A549 (cell line): ENCODE results near the gene FER. TPM values are rescaled to one million over a fixed set of nuclear protein-coding genes. Genes with fewer than 3 reads are reported as not detected.

Experiments used
- ATAC-seq, 2 experiments: fragments of 200-7000 bp in 1 of 2; fragments of >200 bp in 1 of 2; cut with Nextera tagmentation in 1 of 2; cut with Tn5 transposase in 1 of 2; 3 replicates each; pipeline versions ENCODE4 v1.8.0 to v1.9.1; 2018 to 2020; ENCODE audit warnings: mild to moderate bottlenecking in 1 of 2, moderate library complexity in 1 of 2
- CTCF ChIA-PET: fragments of 300-600 bp; sonication (Branson Sonifier 250); formaldehyde crosslinking; extraction: SDS; loops from one replicate; lab custom pipeline; 2021; ENCODE audit warnings: antibody characterized with exemption, inconsistent platforms; lab: Yijun Ruan, JAX
- POLR2A ChIA-PET: fragments of 350-600 bp; formaldehyde crosslinking; extraction: SDS; loops from one replicate; lab custom pipeline; 2021; ENCODE audit warnings: antibody characterized with exemption, inconsistent platforms; lab: Yijun Ruan, JAX
- DNase-seq, 2 experiments: peaks; one replicate each; pipeline versions ENCODE4 v3.0.0 to v3.0.0-alpha.2; 2011 to 2016; ENCODE audit warnings: low read depth in 1 of 2, low spot score in 1 of 2
- FAIRE-seq: peaks from 2 replicates; lab custom pipeline; 2011; peaks lifted over from hg19 to GRCh38; lab: Jason Lieb, UNC
- H3K27ac ChIP-seq, 2 experiments: fragments of >200 bp; sonication (Bioruptor Twin); formaldehyde crosslinking; 3 replicates each; pipeline ENCODE4 v1.5.1; 2016 to 2017
- H3K4me1 ChIP-seq: fragments of >200 bp; sonication (Bioruptor Twin); formaldehyde crosslinking; 3 replicates; pipeline ENCODE4 v1.6.1; 2016
- H3K4me2 ChIP-seq: fragments of >200 bp; sonication (Bioruptor Twin); formaldehyde crosslinking; 3 replicates; pipeline ENCODE4 v1.6.1; 2016
- H3K4me3 ChIP-seq: fragments of >200 bp; sonication (Bioruptor Twin); formaldehyde crosslinking; 3 replicates; pipeline ENCODE4 v1.5.1; 2016
- H3K9me3 ChIP-seq: fragments of >200 bp; sonication (Bioruptor Twin); formaldehyde crosslinking; 3 replicates; pipeline ENCODE4 v1.6.1; 2016
- ATOH8 ChIP-seq: fragments of 250-450 bp; sonication (Bioruptor Pico); IDR thresholded peaks from 2 replicates; pipeline ENCODE4 v1.5.0; 2020; ENCODE audit warnings: low read depth, mild to moderate bottlenecking, moderate library complexity
- CBX8 ChIP-seq: fragments of 200-600 bp; sonication (generic); IDR thresholded peaks from 2 replicates; pipeline ENCODE4 v1.6.1; 2016
- E2F6 ChIP-seq: IDR thresholded peaks from 2 replicates; pipeline ENCODE4 v1.6.1; 2012; ENCODE audit warnings: low read depth, borderline replicate concordance
- EHMT2 ChIP-seq: fragments of 200-600 bp; sonication (generic); IDR thresholded peaks from 2 replicates; pipeline ENCODE4 v1.6.1; 2016; ENCODE audit warnings: antibody characterized with exemption, low read depth, mild to moderate bottlenecking, moderate library complexity
- ESRRA ChIP-seq: fragments of 150-350 bp; IDR thresholded peaks from 2 replicates; pipeline ENCODE4 v1.6.1; 2014; ENCODE audit warnings: mild to moderate bottlenecking, low read length, borderline replicate concordance
- FOXS1 ChIP-seq: fragments of 250-450 bp; sonication (Bioruptor Pico); IDR thresholded peaks from 2 replicates; pipeline ENCODE4 v1.5.0; 2020; ENCODE audit warnings: mild to moderate bottlenecking, moderate library complexity
- HDAC2 ChIP-seq: fragments of 200-600 bp; sonication (generic); IDR thresholded peaks from 2 replicates; pipeline ENCODE4 v1.6.1; 2016
- HMGXB4 ChIP-seq: fragments of 250-450 bp; sonication (Bioruptor Pico); IDR thresholded peaks from 2 replicates; pipeline ENCODE4 v1.5.0; 2021; ENCODE audit warnings: mild to moderate bottlenecking, moderate library complexity, borderline replicate concordance
- HOXA7 ChIP-seq: fragments of 250-450 bp; sonication (Bioruptor Pico); IDR thresholded peaks from 2 replicates; pipeline ENCODE4 v1.5.0; 2020; ENCODE audit warnings: mild to moderate bottlenecking, moderate library complexity
- HOXB13 ChIP-seq: fragments of 250-450 bp; sonication (Bioruptor Pico); IDR thresholded peaks from 2 replicates; pipeline ENCODE4 v1.5.0; 2020; ENCODE audit warnings: low read depth, mild to moderate bottlenecking, moderate library complexity
- KDM1A ChIP-seq: fragments of 200-600 bp; sonication (generic); IDR thresholded peaks from 2 replicates; pipeline ENCODE4 v1.6.1; 2016; ENCODE audit warnings: low read depth, mild to moderate bottlenecking
- NFE2L2 ChIP-seq: fragments of 150-350 bp; conservative IDR thresholded peaks from 2 replicates; pipeline ENCODE4 v1.6.1; 2014; ENCODE audit warnings: low read length
- RAD21 ChIP-seq, 2 experiments: fragments of >200 bp in 1 of 2; sonication (Bioruptor Twin) in 1 of 2; formaldehyde crosslinking in 1 of 2; IDR thresholded peaks in 1 of 2; conservative IDR thresholded peaks in 1 of 2; 2 replicates in 1 of 2; 3 replicates in 1 of 2; pipeline ENCODE4 v1.6.1; 2012 to 2018; ENCODE audit warnings: inconsistent platforms in 1 of 2
- RFX5 ChIP-seq: fragments of 450-650 bp; IDR thresholded peaks from 2 replicates; pipeline ENCODE4 v1.7.1; 2014; ENCODE audit warnings: antibody characterized with exemption, mild to moderate bottlenecking, moderate library complexity
- SMC3 ChIP-seq: fragments of >200 bp; sonication (Bioruptor Twin); formaldehyde crosslinking; IDR thresholded peaks from 3 replicates; pipeline ENCODE4 v1.6.1; 2018; ENCODE audit warnings: inconsistent platforms
- ZSCAN20 ChIP-seq: fragments of 250-450 bp; sonication (Bioruptor Pico); IDR thresholded peaks from 2 replicates; pipeline ENCODE4 v1.8.0; 2022; ENCODE audit warnings: mild to moderate bottlenecking, moderate library complexity
- WGBS: methylation state at CpG from one replicate; pipeline ENCODE4 v1.1.6; 2017; ENCODE audit errors: missing lambda C conversion rate; 5-methylcytosine and 5-hydroxymethylcytosine counted together
- polyA plus RNA-seq, 4 experiments: library from polyadenylated mRNA; depleted of rRNA in 3 of 4; stranded (reverse); fragments of >200 nt; fragmentation: RNase III in 1 of 4; extraction: RNeasy Plus Mini Kit Qiagen cat#74134 plus additional on column Dnase treatment in 1 of 4; gene quantifications; 2 replicates in 3 of 4; 3 replicates in 1 of 4; pipeline ENCODE4 v1.2.3, GENCODE V29; 2011 to 2017
- TF ChIP-seq, protein P1 (sequence below): fragments of 150-350 bp; IDR thresholded peaks from 2 replicates; pipeline ENCODE4 v1.6.1; 2014; ENCODE audit warnings: low read depth, mild to moderate bottlenecking, low read length
- TF ChIP-seq, protein P2 (sequence below): fragments of >200 bp; sonication (Bioruptor Twin); formaldehyde crosslinking; IDR thresholded peaks from 3 replicates; pipeline ENCODE4 v1.6.1; 2016

FER gene
- polyA plus RNA-seq, 2 of the 4 experiments (the other 2 are of a cell fraction), result 3.6 to 12.3 TPM

DNA sequence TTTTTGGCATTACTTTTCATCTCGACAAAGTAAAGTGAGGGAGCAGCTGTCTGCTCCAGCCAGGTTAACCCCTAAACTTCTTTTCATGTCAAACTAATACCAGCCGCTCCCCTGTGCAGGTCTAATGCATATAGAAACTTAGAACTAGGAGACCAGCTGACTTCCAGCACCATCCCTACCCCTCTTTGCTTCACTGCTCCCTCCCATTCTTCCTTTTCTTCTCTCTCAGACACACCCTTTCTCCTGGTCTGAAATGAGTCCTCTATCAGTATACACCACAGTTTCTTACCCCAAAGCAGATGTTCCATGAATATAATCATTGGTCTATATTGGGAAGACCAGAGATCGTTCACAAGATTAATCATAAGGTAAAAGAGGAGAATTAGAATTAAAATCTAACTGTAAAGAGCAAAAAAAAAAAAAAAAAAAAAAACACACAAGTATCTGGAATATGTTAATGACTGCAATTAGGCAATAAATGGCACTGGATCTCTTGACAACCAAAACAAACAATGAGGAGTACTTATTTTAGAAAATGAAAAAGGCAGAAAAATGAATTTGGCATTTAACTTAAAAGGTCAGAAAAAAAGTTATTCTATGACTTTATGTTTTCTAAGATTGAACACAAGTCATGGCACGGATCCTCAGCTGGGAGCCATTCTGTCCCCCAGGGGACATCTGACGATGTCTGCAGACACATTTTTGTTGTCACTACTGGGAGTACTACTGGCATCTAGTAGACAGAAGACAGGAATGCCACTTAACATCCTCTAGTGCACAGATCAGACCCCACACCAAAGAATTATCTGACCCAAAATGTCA, 452.3 kb downstream of the FER start:
- no peak overlapping the region for H3K4me3 ChIP-seq
- no peaks in the 10 kb centered on the region for H3K4me1 ChIP-seq
- H3K4me2 ChIP-seq, result no peak overlapping the region
- ATAC-seq (no peak), FAIRE-seq (no peak), DNase-seq (no peak)
- TF ChIP-seq ATOH8 (CRISPR knock-in tag), result no peak
- no peak for TF ChIP-seq CBX8
- TF ChIP-seq HDAC2, result no peak
- no peak for TF ChIP-seq NFE2L2
- TF ChIP-seq ESRRA, result no peak
- no peak for TF ChIP-seq RAD21 (conservative IDR thresholded peaks at IDR 0.05 in 1 of 2, IDR thresholded peaks at IDR 0.05 in 1 of 2)
- TF ChIP-seq HOXA7 (CRISPR knock-in tag), result no peak
- TF ChIP-seq ZSCAN20 (CRISPR knock-in tag), result no peak
- no peak for TF ChIP-seq SMC3
- no peak for TF ChIP-seq EHMT2
- TF ChIP-seq HMGXB4 (CRISPR knock-in tag), result no peak
- TF ChIP-seq RFX5, result no peak
- TF ChIP-seq E2F6, result no peak
- POLR2A ChIA-PET, result no interaction called here
- 44% methylated on average over 5 of the region's 5 CpGs for WGBS
- no peak overlapping the region for H3K27ac ChIP-seq
- 0 out of 3 replicates have a peak, but pooled peaks cover 7% of the 10 kb centered on the region for H3K9me3 ChIP-seq
- CTCF ChIA-PET, result no interaction called here

DNA sequence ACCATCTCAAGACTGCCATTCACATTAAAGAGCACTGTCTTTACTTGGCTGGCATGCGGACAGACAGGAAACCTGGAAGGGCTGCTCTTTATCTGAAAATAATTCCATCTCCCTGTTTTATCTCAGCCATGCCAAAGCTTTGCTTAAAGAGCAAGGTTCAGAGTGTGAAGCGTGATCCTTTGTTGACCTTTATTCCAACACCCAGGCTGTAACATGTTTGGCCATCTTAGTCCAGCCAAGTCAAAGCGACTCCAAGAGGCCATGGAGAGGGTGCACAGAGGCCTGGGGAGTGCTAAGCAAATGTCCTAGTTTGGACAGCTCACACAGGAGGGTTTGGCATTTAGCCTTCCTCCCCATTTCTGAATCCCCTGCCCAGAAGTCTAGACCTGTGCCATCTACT, 467.3 kb downstream of the FER start:
- ChIA-PET CTCF (no interaction called here), POLR2A (no interaction called here)

More for the DNA sequence above, 467.3 kb downstream of the FER start:
- no peaks in the 10 kb centered on the region for H3K4me1 ChIP-seq
- ATAC-seq (no peak), DNase-seq (no peak), FAIRE-seq (no peak)
- H3K9me3 ChIP-seq, result no peaks in the 10 kb centered on the region
- H3K27ac ChIP-seq, result no peak overlapping the region
- TF ChIP-seq, protein P1, sequence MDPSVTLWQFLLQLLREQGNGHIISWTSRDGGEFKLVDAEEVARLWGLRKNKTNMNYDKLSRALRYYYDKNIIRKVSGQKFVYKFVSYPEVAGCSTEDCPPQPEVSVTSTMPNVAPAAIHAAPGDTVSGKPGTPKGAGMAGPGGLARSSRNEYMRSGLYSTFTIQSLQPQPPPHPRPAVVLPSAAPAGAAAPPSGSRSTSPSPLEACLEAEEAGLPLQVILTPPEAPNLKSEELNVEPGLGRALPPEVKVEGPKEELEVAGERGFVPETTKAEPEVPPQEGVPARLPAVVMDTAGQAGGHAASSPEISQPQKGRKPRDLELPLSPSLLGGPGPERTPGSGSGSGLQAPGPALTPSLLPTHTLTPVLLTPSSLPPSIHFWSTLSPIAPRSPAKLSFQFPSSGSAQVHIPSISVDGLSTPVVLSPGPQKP, result no peak
- TF ChIP-seq RAD21 (conservative IDR thresholded peaks at IDR 0.05 in 1 of 2, IDR thresholded peaks at IDR 0.05 in 1 of 2) (no peak), HOXB13 (CRISPR knock-in tag) (no peak), KDM1A (no peak), HDAC2 (no peak), FOXS1 (CRISPR knock-in tag) (no peak), EHMT2 (no peak)
- TF ChIP-seq, protein P2, sequence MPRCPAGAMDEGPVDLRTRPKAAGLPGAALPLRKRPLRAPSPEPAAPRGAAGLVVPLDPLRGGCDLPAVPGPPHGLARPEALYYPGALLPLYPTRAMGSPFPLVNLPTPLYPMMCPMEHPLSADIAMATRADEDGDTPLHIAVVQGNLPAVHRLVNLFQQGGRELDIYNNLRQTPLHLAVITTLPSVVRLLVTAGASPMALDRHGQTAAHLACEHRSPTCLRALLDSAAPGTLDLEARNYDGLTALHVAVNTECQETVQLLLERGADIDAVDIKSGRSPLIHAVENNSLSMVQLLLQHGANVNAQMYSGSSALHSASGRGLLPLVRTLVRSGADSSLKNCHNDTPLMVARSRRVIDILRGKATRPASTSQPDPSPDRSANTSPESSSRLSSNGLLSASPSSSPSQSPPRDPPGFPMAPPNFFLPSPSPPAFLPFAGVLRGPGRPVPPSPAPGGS, result no peak
- WGBS, result 43% methylated on average over 3 of the region's 3 CpGs
- H3K4me3 ChIP-seq, result no peak overlapping the region
- H3K4me2 ChIP-seq, result no peak overlapping the region
